Immature natural killer cell (primary cell): ENCODE results near the gene RHBDD1. TPM values are rescaled to one million over a fixed set of nuclear protein-coding genes. Genes with fewer than 3 reads are reported as not detected.
"Not testable (repeated sequence)": the region's sequence is repeated elsewhere in the genome, so short reads cannot be mapped to it uniquely, and the experiment has no call there.

Source experiments
- DNase-seq, 3 donors: peaks; one replicate each; pipeline ENCODE4 v3.0.0; 2022; ENCODE audit warnings: mixed read lengths in 1 of 3
- H3K27ac Mint-ChIP-seq, 6 donors: one replicate each; pipeline ENCODE4 v1.8.0; 2020; ENCODE audit warnings: mixed read lengths in 6 of 6, mild to moderate bottlenecking in 5 of 6, inconsistent platforms in 4 of 6, moderate library complexity in 3 of 6
- H3K27me3 Mint-ChIP-seq, 3 donors: one replicate each; pipeline ENCODE4 v1.8.0; 2020 to 2021; ENCODE audit warnings: low read depth in 3 of 3, mild to moderate bottlenecking in 3 of 3, mixed read lengths in 3 of 3, moderate library complexity in 3 of 3, inconsistent platforms in 1 of 3
- H3K36me3 Mint-ChIP-seq, 3 donors: one replicate each; pipeline ENCODE4 v1.8.0; 2020; ENCODE audit warnings: mixed read lengths in 3 of 3, inconsistent platforms in 2 of 3, mild to moderate bottlenecking in 2 of 3
- H3K4me1 Mint-ChIP-seq, 2 donors: one replicate each; pipeline ENCODE4 v1.8.0; 2020; ENCODE audit warnings: inconsistent platforms in 2 of 2, mild to moderate bottlenecking in 2 of 2, mixed read lengths in 2 of 2, moderate library complexity in 1 of 2
- H3K4me3 Mint-ChIP-seq, 5 donors: one replicate each; pipeline ENCODE4 v1.8.0; 2020; ENCODE audit warnings: mild to moderate bottlenecking in 5 of 5, mixed read lengths in 5 of 5, inconsistent platforms in 3 of 5, moderate library complexity in 3 of 5
- H3K9me3 Mint-ChIP-seq, 6 donors: one replicate each; pipeline ENCODE4 v1.8.0; 2020; ENCODE audit warnings: mild to moderate bottlenecking in 6 of 6, mixed read lengths in 6 of 6, inconsistent platforms in 4 of 6, moderate library complexity in 3 of 6
- polyA plus RNA-seq, 3 donors: library from polyadenylated mRNA; unstranded; fragments of 300-500 nt; fragmentation: Illumina TruSeq; gene quantifications; one replicate each; pipeline ENCODE4 v1.2.3, GENCODE V29; 2021

RHBDD1 gene
- polyA plus RNA-seq, 3 donors from 2014 or later, result 10.3 to 19.0 (median 11.2) TPM

- peaks cover 0 to 2% (median 0%) of the 10 kb centered on the region in 6 donors for H3K9me3 Mint-ChIP-seq
- no peak overlapping the region for H3K27ac Mint-ChIP-seq
- peaks cover 0 to 5% (median 2%) of the 10 kb centered on the region in 3 donors for H3K27me3 Mint-ChIP-seq
- H3K36me3 Mint-ChIP-seq, result no peaks in the 10 kb centered on the region
- H3K4me3 Mint-ChIP-seq, result no peak overlapping the region
- no peak for DNase-seq
- H3K4me1 Mint-ChIP-seq, result no peaks in the 10 kb centered on the region
Observed at GRCh38 chr2:226818930-226819329, 16.9 kb upstream of the RHBDD1 start.

GRCh38 chr2:226825056-226825455, 10.8 kb upstream of the RHBDD1 start:
- Mint-ChIP-seq H3K4me1 (no peaks in the 10 kb centered on the region), H3K27ac (no peak overlapping the region), H3K36me3 (no peaks in the 10 kb centered on the region), H3K9me3 (peaks cover 0 to 4% (median 0%) of the 10 kb centered on the region in 6 donors), H3K4me3 (no peak overlapping the region), H3K27me3 (peaks cover 0 to 5% (median 2%) of the 10 kb centered on the region in 3 donors)
- DNase-seq, result no peak

GRCh38 chr2:226828191-226828590, 7.7 kb upstream of the RHBDD1 start:
- DNase-seq, result no peak
- Mint-ChIP-seq H3K4me1 (no peaks in the 10 kb centered on the region), H3K4me3 (no peak overlapping the region), H3K36me3 (peaks cover 0 to 12% (median 0%) of the 10 kb centered on the region in 3 donors), H3K27ac (no peak overlapping the region), H3K27me3 (peaks cover 0 to 2% (median 0%) of the 10 kb centered on the region in 3 donors), H3K9me3 (peaks cover 0 to 2% (median 0%) of the 10 kb centered on the region in 6 donors)

- Mint-ChIP-seq H3K36me3 (peaks cover 0 to 12% (median 0%) of the 10 kb centered on the region in 3 donors), H3K27ac (no peak overlapping the region), H3K4me3 (no peak overlapping the region), H3K9me3 (no peaks in the 10 kb centered on the region), H3K4me1 (peaks cover under 1 to 1% of the 10 kb centered on the region in 2 donors), H3K27me3 (peaks cover 0 to 3% (median 0%) of the 10 kb centered on the region in 3 donors)
- DNase-seq, result no peak
Observed at GRCh38 chr2:226829721-226830631, 5.9 kb upstream of the RHBDD1 start.

- Mint-ChIP-seq H3K36me3 (peaks cover 0 to 12% (median 0%) of the 10 kb centered on the region in 3 donors), H3K4me3 (no peak overlapping the region), H3K27me3 (peaks cover 2 to 12% (median 6%) of the 10 kb centered on the region in 3 donors), H3K9me3 (no peaks in the 10 kb centered on the region), H3K4me1 (peaks cover 11 to 13% of the 10 kb centered on the region in 2 donors), H3K27ac (no peak overlapping the region)
- DNase-seq, result no peak
Observed at GRCh38 chr2:226831266-226831665, 4.6 kb upstream of the RHBDD1 start.

GRCh38 chr2:226832061-226832460, 3.8 kb upstream of the RHBDD1 start:
- peaks cover 0 to 12% (median 0%) of the 10 kb centered on the region in 3 donors for H3K36me3 Mint-ChIP-seq

GRCh38 chr2:226834880-226835279, 974 bp upstream of the RHBDD1 start:
- DNase-seq, H3K27ac Mint-ChIP-seq, H3K9me3 Mint-ChIP-seq: not testable (repeated sequence)
- H3K27me3 Mint-ChIP-seq, result peaks cover 3 to 12% (median 8%) of the 10 kb centered on the region in 3 donors
- peaks cover 29 to 40% of the 10 kb centered on the region in 2 donors for H3K4me1 Mint-ChIP-seq
- H3K36me3 Mint-ChIP-seq, result peaks cover 0 to 12% (median under 1%) of the 10 kb centered on the region in 3 donors
- peak overlapping the region; percentile 36 to 100 (median 97) for H3K4me3 Mint-ChIP-seq

More at GRCh38 chr2:226832061-226832460, 3.8 kb upstream of the RHBDD1 start:
- no peaks in the 10 kb centered on the region for H3K9me3 Mint-ChIP-seq
- peaks cover 3 to 12% (median 6%) of the 10 kb centered on the region in 3 donors for H3K27me3 Mint-ChIP-seq
- DNase-seq, result no peak
- H3K27ac Mint-ChIP-seq, result no peak overlapping the region
- peaks cover 18 to 21% of the 10 kb centered on the region in 2 donors for H3K4me1 Mint-ChIP-seq
- H3K4me3 Mint-ChIP-seq, result no peak overlapping the region

GRCh38 chr2:226835420-226835795, 446 bp upstream of the RHBDD1 start:
- Mint-ChIP-seq H3K36me3 (peaks cover 0 to 12% (median 4%) of the 10 kb centered on the region in 3 donors), H3K9me3 (no peaks in the 10 kb centered on the region), H3K4me1 (peaks cover 33 to 46% of the 10 kb centered on the region in 2 donors), H3K27ac (peak overlapping the region; percentile 98 to 100 (median 100)), H3K4me3 (peak overlapping the region; percentile 96 to 100 (median 97)), H3K27me3 (peaks cover 3 to 12% (median 8%) of the 10 kb centered on the region in 3 donors)
- DNase-seq, result no peak

GRCh38 chr2:226836548-226836885, 663 bp downstream of the RHBDD1 start:
- H3K27ac Mint-ChIP-seq, result peak overlapping the region; percentile 98 to 100 (median 100)
- peaks cover 33 to 46% of the 10 kb centered on the region in 2 donors for H3K4me1 Mint-ChIP-seq

GRCh38 chr2:226837334-226837733, 1.5 kb downstream of the RHBDD1 start:
- Mint-ChIP-seq H3K27me3 (peaks cover 3 to 12% (median 8%) of the 10 kb centered on the region in 3 donors), H3K4me1 (peaks cover 33 to 46% of the 10 kb centered on the region in 2 donors), H3K9me3 (no peaks in the 10 kb centered on the region), H3K36me3 (peaks cover 0 to 4% (median under 1%) of the 10 kb centered on the region in 3 donors), H3K4me3 (peak overlapping the region; percentile 96 to 100 (median 97)), H3K27ac (peak overlapping the region; percentile 98 to 100 (median 100))
- DNase-seq, result no peak

More at GRCh38 chr2:226836548-226836885, 663 bp downstream of the RHBDD1 start:
- Mint-ChIP-seq H3K27me3 (peaks cover 3 to 12% (median 8%) of the 10 kb centered on the region in 3 donors), H3K36me3 (peaks cover 0 to 6% (median 4%) of the 10 kb centered on the region in 3 donors), H3K4me3 (peak overlapping the region; percentile 96 to 100 (median 97)), H3K9me3 (no peaks in the 10 kb centered on the region)
- DNase-seq, result no peak

GRCh38 chr2:226837787-226838603, 2.1 kb downstream of the RHBDD1 start:
- peaks cover 35 to 46% of the 10 kb centered on the region in 2 donors for H3K4me1 Mint-ChIP-seq
- DNase-seq, result no peak
- peak overlapping the region; percentile 98 to 100 (median 100) for H3K27ac Mint-ChIP-seq
- no peaks in the 10 kb centered on the region for H3K9me3 Mint-ChIP-seq
- H3K36me3 Mint-ChIP-seq, result peaks cover 0 to 4% (median 0%) of the 10 kb centered on the region in 3 donors
- H3K4me3 Mint-ChIP-seq, result peak overlapping the region; percentile 96 to 100 (median 97)
- peaks cover 3 to 12% (median 8%) of the 10 kb centered on the region in 3 donors for H3K27me3 Mint-ChIP-seq

- Mint-ChIP-seq H3K9me3 (no peaks in the 10 kb centered on the region), H3K4me1 (peaks cover 35 to 46% of the 10 kb centered on the region in 2 donors), H3K27me3 (peaks cover 3 to 12% (median 8%) of the 10 kb centered on the region in 3 donors), H3K27ac (peak overlapping the region in 1 of 6 donors; percentile 17), H3K4me3 (no peak overlapping the region), H3K36me3 (peaks cover 0 to 9% (median 3%) of the 10 kb centered on the region in 3 donors)
- no peak for DNase-seq
Observed at GRCh38 chr2:226838722-226839121, 2.9 kb downstream of the RHBDD1 start.

GRCh38 chr2:226839161-226839560, 3.3 kb downstream of the RHBDD1 start:
- H3K4me1 Mint-ChIP-seq, result peaks cover 35 to 46% of the 10 kb centered on the region in 2 donors
- H3K36me3 Mint-ChIP-seq, result peaks cover 0 to 9% (median 3%) of the 10 kb centered on the region in 3 donors
- no peak overlapping the region for H3K4me3 Mint-ChIP-seq
- no peak overlapping the region for H3K27ac Mint-ChIP-seq
- H3K9me3 Mint-ChIP-seq, result no peaks in the 10 kb centered on the region
- no peak for DNase-seq
- H3K27me3 Mint-ChIP-seq, result peaks cover 3 to 11% (median 8%) of the 10 kb centered on the region in 3 donors
